HG03342 (cell line): ENCODE results near the gene ATR.
"Not testable (repeated sequence)": the region's sequence is repeated elsewhere in the genome, so short reads cannot be mapped to it uniquely, and the experiment has no call there.

Experiments
- ATAC-seq: cut with Tn5 transposase; IDR thresholded peaks from one replicate; pipeline ENCODE4 v1.9.1; 2021; ENCODE audit warnings: mild to moderate bottlenecking, moderate library complexity; ENCODE audit not compliant: unreplicated experiment

ATR gene

DNA sequence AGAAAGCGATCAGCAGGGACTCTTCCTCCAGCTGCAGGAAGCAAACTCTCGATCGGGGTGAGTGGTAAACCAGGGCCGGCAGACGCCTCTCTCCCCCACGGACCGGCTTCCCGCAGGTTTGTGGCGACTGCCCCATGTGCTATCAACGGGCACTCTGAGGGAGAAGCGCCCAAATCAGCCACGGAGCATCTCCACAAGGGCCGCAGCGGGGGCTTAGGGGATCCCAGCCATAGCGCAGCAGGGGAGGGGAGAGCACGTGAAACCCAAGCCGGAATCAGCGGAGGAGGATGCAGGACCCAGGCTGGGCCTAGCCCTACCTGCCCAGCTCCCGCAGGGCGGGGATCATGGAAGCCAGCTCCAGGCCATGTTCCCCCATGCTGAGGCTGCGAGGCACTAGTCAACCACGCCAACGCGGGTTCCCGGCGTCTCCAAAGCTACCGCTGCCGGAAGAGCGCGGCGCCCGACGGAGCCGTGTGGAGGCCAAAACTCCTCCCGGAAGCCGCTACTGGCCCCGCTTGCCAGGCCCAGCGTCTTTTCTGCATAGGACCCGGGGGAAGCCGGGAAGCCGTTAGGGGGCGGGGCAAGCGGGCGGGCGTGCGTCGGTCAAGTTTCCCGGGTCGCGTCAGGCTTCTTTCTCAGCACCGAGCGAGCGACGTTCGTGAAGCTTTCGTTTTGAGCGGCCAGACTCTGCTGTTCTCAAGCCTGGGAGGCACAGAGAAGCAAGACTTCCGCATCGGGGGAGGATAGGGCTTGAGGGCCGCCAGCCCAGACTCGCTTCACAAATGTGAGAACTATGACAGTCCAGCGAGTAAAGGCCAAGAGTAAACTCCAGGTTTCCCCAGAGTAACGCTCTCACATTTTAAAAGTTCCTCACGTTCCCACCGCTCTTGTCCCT, at the start of gene ATR:
ATR (minus strand) TSS at position 405 of the 895 bp plus-strand sequence; CDS start at position 376, 29 bp downstream.
- ATAC-seq: peak; percentile 92

DNA sequence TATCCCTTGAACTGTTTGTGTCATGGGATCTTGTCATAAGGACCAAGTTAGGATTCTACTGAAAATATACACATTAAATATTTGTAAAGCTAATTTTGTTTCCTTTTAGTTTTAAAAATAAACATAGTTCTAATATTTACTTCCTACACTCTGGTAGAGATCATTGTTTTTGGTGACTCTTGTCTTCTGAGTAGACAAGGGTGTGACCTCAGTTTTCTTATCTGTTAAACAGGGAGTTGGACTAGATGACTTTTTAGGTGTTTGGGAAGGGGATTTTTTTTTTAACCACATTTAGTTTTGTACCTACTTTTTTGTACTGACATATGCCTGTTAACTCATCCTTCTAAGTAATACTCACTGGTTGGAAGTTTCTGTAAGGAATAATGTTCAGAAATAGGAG, 48.4 kb upstream of the ATR start:
- no peak for ATAC-seq

DNA sequence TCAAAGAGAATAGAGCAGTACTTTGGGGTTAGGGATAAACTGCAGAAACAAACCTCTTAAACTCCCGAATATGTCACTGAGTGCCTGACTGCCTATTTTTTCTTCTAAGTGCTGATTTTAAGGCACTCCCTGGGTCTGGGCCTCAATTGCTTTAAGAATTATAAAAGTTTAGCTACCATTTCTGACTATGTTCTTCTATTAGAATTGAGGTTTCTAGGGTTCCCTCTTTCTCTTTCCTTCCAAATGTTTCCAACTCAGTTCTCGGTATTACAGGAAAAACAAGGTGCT, 46.6 kb upstream of the ATR start:
- ATAC-seq: no peak

DNA sequence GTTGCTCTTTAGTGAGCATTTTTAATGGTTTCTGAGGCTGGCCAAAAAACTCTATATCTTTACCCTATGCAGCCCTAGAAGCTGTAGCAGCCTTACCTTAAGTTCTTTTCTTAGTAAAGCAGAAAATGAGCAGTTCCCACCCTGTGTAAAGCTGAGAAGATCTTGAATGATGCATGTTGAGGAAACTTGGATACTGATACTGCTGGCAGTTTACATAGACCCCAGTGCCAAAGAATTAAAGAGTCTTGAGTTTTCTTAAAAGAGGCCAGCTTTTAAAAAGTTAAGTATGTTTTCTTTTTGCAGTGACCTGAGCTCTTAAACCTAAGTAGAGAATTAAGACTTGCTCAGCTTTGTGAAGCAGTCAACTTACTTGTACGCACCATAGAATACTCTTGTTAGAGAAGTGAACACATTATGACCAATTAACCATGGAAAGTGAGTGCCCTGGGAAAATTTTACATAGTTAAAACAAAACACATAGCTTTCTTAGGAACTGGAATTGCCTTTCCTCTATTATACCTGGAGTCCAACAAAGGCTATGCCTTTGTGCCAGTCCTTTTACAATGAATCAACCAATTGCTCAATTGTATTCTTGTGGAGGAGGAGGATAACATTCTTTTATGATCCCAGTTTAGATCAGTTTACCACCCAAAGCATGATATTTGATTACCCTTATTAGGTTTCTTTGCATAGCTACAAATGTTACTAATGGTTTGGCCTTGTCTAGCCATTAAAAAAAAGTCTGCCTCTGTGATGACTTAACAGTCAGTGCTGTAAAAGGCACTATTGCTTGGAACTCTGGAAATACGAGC, 46.0 kb upstream of the ATR start:
- no peak for ATAC-seq

DNA sequence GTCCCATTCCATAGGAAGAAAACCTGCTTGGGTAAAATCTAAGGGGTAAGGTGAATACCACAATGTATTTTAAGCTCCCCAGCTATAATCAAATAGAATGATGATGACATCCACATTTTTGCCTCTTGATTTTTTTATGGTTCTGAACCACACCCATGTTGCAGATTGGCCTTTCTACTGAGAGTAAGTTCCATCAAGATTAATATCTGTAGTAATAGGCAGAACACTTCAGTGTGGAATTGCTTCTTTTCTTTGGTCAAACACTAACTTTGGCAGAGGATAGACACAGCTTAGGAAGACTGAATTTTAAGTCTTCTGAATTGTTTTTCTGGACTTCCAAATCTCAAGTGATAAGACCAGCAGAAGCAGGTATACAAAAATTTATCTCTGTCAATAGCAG, 44.7 kb upstream of the ATR start:
- ATAC-seq: no peak

DNA sequence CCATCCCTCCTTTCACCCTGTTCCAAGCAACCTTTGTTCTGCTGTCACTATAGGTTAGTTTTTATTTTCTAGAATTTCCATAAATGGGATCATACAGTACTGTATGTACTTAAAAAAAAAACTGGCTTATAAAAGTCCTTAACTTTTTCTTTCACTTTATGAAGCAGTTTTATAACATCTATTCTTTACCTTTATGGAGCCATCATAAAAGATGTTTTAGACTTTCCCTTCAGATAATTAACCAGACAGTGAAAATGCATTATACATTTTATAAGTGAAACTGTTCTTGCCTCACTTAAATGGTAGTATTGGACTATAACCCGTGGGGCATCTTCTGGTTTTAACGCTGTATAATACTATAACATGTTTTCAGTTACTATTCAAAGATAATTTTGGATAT, 43.9 kb upstream of the ATR start:
- ATAC-seq: no peak

DNA sequence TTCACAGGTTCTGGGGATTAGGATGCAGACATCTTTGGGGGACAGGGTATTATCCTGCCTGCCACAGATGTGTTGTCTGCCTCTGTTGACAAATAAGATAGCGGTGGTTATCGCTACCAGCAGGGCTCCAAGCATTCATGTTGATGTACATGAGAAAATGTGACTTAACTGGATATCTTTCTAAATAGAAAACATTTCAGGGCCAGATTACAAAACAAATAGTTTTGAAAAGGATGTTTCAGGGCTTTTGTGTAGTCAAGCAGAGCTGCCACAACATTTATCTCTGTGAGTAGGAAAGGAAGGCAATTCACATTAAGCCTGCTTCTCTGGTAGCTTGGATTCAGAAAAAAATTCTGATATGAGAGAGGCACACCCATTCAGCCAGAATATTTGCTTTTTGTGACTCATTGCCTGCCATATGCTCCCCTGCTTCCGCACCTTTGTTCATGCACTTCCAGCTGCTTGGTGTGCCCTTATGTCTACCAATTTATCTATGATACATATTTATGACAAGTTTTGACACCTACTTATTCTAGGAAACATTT, 40.5 kb upstream of the ATR start:
- ATAC-seq: no peak

DNA sequence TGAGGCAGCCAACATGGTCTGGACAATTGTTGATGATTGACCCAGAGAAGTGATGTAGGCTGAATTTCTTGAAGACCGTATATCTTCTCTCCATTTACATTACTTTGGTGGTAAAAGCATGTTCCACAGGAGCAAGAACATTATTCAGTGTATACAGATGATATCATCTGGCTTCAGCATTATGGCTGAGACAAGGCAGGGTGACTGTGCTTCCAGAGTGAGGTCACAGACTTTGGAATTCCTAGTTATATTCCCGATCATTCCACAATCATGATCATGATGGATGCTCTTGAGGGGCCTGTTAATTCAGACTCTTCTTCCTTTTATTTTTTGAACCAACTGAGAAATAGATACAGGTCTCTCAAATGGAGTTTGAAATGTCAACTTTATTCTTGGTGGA, 36.6 kb upstream of the ATR start:
- no peak for ATAC-seq

DNA sequence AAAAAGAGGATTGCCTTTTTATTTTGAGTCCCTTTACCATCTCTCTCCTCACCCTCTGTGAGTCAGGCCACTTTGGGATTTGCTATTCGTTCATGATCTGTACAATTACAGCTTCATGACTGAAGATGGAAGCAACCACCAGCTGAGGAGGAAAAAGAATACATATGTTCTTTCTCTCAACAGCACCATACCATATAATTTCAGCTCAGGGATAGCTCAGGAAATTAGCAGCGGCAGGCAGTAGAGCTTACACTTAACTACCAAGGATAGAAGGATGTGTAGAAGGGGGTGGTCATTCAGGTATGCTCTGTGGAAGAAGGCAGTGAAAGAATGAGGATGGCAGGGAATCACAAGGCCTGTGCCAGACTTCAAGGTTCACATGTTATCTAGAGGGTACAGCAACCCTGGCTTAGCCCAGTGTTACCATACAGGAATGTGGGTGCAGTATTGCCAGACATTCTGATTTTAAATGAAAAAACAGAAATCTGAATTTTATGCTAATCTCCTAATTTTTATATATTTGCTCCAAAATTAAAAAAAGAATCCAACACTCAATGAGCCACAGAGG, 35.6 kb upstream of the ATR start:
- ATAC-seq: no peak

DNA sequence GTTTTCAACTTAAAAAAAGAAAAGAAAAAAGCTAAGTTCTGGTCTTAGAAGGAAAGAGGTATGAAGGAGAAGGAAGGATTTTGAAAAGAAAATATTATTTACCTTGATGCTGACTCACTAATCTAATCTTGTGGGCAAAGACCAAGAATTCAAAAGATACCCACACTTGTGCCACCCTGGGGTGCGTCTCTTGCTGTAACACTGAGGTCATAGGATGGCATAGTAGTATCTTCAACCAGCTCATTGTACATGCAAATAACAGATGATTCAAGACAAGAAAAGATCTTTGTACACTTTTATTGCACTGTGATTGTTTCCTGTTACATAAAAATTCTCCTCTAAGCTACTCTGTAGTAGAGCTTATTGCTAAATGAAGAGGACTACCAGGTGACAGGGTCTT, 35.0 kb upstream of the ATR start:
- no peak for ATAC-seq

DNA sequence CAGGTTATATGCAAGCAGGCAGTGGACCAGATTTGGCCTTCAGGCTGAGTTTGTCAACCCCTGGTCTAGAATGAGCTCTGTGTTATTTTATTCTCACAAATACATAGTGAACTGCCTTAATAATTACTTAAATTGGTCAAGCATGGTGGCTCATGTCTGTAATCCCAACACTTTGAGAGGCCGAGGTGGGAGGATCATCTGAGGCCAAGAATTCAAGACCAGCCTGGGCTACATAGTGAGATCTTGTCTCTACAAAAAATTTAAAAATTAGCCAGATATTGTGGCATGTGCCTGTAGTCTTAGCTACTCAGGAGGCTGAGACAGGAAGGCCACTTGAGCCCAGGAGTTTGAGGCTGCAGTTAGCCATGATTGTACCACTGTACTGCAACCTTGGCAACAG, 32.7 kb upstream of the ATR start:
- ATAC-seq: no peak

DNA sequence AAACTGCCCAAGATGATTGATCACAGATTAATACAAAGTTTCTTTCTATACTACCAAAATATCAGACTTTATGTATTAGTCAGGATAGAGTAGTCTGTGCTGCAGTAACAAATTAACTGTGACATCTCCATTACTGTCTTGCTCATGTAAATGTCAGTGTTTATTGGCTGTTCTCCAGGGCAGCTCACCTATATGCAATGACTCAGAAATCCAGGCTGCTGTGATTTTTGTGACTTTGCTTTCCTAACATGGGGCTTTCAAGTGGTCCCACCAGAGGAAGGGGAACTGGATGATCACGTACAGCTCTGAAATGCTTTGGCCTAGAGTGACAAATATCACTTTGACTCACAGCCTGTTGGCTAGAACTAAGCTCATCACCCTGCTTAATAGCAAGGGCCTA, 30.6 kb upstream of the ATR start:
- ATAC-seq: no peak

DNA sequence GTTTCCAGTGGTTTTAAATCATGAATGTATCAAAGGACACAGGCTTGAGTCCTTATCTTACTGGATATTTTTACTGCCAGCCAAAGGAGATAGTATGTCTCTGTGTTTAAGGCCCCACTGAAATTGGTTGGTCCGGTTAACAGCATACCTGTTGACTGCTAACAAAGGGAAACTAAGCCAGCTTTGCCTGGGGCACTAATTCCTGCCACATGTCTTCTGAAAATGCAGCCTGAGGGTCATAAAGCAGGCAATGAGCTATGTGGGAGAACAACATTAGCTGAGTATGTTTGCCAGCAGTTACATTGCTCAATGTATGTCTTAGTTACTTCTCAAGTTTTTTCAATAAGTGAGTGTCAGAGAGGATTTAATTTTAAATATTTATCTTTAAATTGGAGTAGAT, 30.1 kb upstream of the ATR start:
- no peak for ATAC-seq

DNA sequence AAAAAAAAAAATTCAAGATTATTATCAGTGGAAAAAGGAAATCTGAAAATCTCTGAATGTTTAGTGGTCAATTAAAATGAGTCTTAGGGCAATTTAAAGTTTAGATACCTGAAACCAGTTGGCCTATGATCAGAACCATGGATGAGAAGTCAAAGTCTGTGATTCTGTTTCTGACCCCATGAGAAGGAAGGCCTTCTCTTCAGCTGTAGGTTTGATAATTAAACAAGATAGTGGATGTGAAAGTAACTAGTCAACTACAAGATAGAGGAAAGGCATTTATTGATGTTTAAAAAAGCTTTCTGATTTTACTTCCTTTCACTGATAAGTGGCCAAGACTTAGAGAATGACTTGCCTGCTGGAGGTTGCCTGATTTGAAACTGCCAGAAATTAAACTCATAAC, 26.4 kb upstream of the ATR start:
- ATAC-seq: no peak

DNA sequence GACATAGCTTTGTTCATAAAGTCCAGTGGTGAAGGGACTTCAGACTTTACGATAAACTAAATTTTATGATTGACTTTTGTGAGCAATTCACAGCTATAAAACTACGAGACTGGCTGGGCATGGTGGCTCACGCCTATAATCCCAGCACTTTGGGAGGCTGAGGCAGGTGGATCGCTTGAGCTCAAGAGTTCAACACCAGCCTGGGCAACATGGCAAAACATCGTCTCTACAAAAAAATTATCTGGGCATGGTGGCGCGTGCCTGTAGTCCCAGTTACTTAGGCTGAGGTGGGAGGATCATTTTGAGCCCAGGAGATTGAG, 24.8 kb upstream of the ATR start:
- not testable (repeated sequence) for ATAC-seq

DNA sequence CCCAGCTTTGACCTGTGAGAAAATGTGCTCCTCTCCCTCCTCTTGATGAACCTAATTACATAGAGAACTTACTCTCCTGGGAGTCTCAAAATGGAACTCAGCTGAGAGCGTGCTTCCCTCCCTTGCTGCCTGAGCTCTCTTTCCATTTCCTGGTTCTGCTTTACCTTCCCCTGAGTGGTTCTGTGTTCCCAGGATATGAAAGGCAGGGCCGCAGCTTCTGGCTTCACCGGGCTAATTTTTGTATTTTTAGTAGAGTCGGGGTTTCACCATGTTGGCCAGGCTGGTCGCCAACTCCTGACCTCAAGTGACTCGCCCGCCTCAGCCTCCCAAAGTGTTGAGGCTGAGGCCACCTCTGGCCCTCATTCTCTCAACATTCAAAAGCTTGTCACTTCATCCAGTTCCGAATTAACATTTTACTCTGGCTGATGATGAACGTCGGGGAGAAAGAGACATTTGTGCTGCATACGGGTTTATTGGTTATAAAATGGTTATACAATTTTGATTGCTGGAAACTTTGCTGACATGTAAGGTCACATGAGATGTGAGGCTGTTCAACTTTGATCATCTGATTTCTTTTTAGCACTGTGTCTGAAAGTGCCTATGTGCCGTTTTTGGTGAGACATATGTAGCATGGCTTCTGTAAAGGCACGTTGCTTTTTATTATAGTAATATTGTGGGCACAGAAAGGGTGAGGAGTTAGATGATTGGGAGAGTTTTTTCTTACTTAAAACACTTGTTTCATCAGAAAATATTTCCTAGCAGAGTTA, 24.3 kb upstream of the ATR start:
- ATAC-seq: no peak

DNA sequence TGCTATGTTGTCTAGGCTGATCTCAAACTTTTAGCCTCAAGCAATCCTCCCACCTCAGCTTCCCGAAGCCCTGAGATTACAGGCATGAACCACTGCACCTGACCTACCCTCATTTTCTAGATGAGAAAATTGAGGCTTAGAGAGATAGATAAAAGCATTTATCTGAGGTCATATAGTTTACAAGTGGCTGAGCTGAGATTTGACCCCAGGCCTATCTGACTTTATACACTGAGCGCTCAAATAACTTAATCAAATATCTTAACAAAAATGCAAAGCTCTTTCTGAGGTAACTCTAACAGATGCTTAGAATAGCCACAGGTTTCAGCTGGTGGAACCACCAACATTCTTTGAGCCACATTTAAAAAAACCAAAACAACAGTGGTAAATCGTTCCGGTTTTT, 23.2 kb upstream of the ATR start:
- ATAC-seq: no peak

DNA sequence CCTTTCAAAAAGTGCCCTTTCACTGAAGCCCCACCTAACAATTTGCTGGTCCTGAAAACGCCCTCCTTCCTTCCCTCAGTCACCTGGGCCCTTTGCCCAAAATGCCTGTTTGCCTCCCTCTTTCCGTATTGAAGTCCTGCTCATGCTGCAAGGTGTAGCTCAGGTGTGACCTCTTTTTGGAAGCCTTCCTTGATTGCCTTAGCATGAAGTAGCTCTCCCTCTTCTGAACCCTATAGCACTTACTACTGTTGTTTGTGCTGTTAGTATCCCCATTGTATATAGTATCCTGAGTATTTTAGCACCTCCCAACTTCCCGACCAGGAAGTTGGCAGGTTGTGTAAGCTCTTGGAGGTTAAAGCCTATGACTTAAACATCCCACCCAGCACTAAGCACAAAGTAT, 19.4 kb upstream of the ATR start:
- ATAC-seq: no peak

DNA sequence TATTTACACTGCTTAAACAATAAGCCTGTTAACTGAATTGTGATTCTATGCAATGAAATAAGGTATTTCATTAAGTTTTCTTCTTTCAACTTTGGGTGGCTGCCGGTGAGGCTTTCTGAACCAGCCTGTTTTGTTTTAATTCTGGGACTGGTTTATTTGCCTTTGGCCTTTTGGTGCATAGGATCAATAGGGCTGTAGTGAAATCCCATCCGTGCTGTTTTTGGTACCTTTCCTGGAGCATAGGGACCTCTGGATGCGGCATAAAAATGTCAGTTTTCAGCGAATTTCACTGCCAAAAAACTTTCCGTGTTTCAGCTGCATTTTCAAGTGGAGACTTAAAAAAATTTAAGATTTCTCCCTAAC, 18.2 kb upstream of the ATR start:
- no peak for ATAC-seq

DNA sequence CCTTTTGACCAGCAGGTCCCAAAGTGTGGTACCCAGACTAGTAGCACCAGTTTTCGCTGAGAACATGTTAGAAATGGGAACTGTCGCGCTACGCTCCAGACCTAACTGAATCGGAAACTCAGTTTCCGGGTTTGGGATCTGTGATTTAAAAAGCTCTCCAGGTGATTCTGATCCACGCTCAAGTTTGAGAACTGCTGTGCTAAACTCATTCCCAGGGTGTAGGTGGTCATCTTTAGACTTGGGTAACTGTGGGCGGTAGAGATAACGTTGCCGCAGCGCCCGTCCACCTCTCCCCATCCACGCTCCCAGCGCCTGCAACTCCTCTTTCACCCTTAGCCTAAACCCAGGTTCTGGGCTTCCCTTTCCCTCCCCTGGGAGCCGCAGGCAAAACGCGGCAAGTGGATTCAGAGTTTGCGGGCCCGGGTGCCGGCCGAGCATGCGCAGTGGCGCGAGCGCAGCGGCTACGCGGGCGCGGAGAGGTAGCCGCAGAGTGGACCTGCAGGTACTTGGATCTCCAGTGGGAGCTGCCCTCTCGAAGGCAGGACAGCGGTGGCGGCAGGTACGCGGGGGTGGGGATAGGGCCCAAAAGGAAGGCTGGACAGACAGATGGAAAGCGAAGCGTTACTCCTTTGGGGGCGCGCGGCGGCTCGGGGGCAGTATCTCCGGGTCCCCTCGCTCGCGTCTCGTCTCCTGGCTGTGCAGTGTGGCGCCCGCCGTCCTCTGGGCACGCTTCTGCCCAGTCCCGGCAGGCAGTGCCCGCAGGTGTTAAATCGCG, 17.6 kb upstream of the ATR start, which contains the start of gene PLS1:
PLS1 (plus strand) TSS at position 443 of the 775 bp plus-strand sequence. CDS start 67,845 bp downstream, outside the sequence.
- ATAC-seq: peak; percentile 89
